Subcutaneous adipose tissue (tissue), 4 donors: ENCODE results near the gene TSPAN11. TPM values are rescaled to one million over a fixed set of nuclear protein-coding genes. Genes with fewer than 3 reads are reported as not detected.

Experiments used
- CTCF ChIP-seq: fragments of 450-650 bp; IDR thresholded peaks from one replicate; pipeline ENCODE4 v1.5.1; 2016; ENCODE audit warnings: low read depth, mild to moderate bottlenecking, control low read depth, antibody characterized with exemption, moderate library complexity
- total RNA-seq, 4 donors: library from RNA; depleted of rRNA; stranded (reverse); fragments of >200 nt; gene quantifications; one replicate each; pipeline ENCODE4 v1.1.0, GENCODE V29; 2016

Gene TSPAN11
- total RNA-seq, 4 donors from 2014 or later = 0.19 to 1.4 (median 0.22) TPM; not detected in 1

DNA sequence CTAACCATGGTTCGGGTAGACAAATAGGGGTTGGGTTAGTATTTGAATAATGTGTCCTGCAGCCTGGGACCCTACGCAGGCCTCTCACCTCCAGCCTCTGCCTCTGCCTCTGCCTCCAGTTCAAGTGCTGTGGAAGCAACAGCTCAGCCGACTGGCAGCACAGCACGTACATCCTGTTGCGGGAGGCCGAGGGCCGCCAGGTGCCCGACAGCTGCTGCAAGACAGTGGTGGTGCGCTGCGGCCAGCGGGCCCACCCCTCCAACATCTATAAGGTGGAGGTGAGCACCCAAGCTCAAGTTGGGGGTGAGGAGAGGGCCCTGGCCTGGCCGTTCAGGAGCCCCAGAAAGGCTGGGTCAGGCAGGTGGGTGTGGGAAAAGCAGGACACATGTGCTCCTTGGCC, 55.9 kb downstream of the TSPAN11 start:
- TF ChIP-seq CTCF = no peak

GRCh38 chr12:30985814-30986452, 59.4 kb downstream of the TSPAN11 start:
- TF ChIP-seq CTCF = no peak

DNA sequence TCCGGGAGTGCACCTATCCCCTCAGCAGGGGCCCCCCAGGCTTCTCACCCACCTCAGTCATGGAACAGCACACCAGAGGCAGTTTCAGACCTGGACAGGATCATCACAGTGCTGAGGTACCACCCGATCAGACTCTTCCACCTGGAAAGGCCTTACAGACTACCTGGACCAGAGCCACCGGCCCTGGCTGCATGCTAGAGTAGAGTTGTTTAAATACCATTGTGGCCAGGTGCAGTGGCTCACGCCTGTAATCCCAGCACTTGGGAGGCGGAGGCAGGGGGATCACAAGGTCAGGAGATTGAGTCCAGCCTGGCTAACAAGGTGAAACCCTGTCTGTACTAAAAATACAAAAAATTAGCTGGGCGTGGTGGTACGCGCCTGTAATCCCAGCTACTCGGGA, 61.5 kb downstream of the TSPAN11 start:
- TF ChIP-seq CTCF = no peak

GRCh38 chr12:30988646-30989286, 62.2 kb downstream of the TSPAN11 start:
- TF ChIP-seq CTCF = no peak

- no peak for TF ChIP-seq CTCF
Measured at GRCh38 chr12:30989754-30990153, 63.2 kb downstream of the TSPAN11 start.

- TF ChIP-seq CTCF = no peak
Measured at GRCh38 chr12:30990316-30990715, 63.8 kb downstream of the TSPAN11 start.

- no peak for TF ChIP-seq CTCF
Measured at GRCh38 chr12:30990776-30991175, 64.2 kb downstream of the TSPAN11 start.
